Psoas muscle (tissue), 8 donors: Measurements from ENCODE around the gene BCL11A. TPM values are rescaled to one million over a fixed set of nuclear protein-coding genes. Genes with fewer than 3 reads are reported as not detected.

Experiments
- ATAC-seq, 4 donors: fragments of 200-7000 bp; cut with Tn5 transposase; one replicate each; pipeline ENCODE4 v1.9.1; 2020; ENCODE audit warnings: moderate library complexity in 3 of 4, mild to moderate bottlenecking in 2 of 4
- DNase-seq, 2 donors: peaks; one replicate each; pipeline ENCODE4 v3.0.0-alpha.2; 2020
- H3K27ac ChIP-seq: fragments of 200-600 bp; one replicate; pipeline ENCODE4 v1.8.0; 2022
- H3K27me3 ChIP-seq, 3 donors: fragments of 200-600 bp in 1 of 3; one replicate each; pipeline versions ENCODE4 v1.6.1 to v1.8.0; 2013 to 2022; ENCODE audit warnings: low read length in 2 of 3, mild to moderate bottlenecking in 2 of 3, moderate library complexity in 1 of 3; ENCODE audit not compliant: insufficient read depth in 3 of 3
- H3K36me3 ChIP-seq, 2 donors: fragments of 200-600 bp in 1 of 2; one replicate each; pipeline versions ENCODE4 v1.6.1 to v1.8.0; 2013 to 2022; ENCODE audit warnings: low read depth in 1 of 2, mild to moderate bottlenecking in 1 of 2, moderate library complexity in 1 of 2; ENCODE audit not compliant: insufficient read depth in 1 of 2
- H3K4me1 ChIP-seq: fragments of 200-600 bp; one replicate; pipeline ENCODE4 v1.8.0; 2022
- H3K4me3 ChIP-seq: fragments of 200-600 bp; one replicate; pipeline ENCODE4 v1.8.0; 2022; ENCODE audit warnings: mild to moderate bottlenecking
- H3K9me3 ChIP-seq: fragments of 200-600 bp; one replicate; pipeline ENCODE4 v1.8.0; 2022
- CTCF ChIP-seq: fragments of 200-600 bp; IDR thresholded peaks from one replicate; pipeline ENCODE4 v1.8.0; 2022; ENCODE audit warnings: antibody characterized with exemption
- WGBS, 3 donors: extraction: QIAGEN DNeasy Blood & Tissue Kit; methylation state at CpG; one replicate each; pipeline versions ENCODE4 v1.1.6 to v1.1.7; 2013; 5-methylcytosine and 5-hydroxymethylcytosine counted together
- intact Hi-C, 2 donors: fragments of 100-400 bp; cut with DNase I; formaldehyde crosslinking; loops; one replicate each; pipeline versions ENCODE4 v1.11.0 to v1.14.2; 2022
- polyA plus RNA-seq, 3 donors: library from polyadenylated mRNA; stranded (reverse); fragments of 200-250 nt; gene quantifications; one replicate each; pipeline ENCODE4 v1.2.3, GENCODE V29; 2013
- total RNA-seq, 4 donors: library from RNA; stranded (reverse); fragmentation: NEBNext Ultra II Directional in 2 of 4; extraction: Animal tissue kit (Norgen Biotek cat#: 25700) in 2 of 4; gene quantifications; one replicate each; pipeline versions ENCODE4 v1.2.1 to v1.2.4, GENCODE V29; 2021 to 2023
- donor health status: healthy with polysubstance abuse.
- donor health status: DM: no; HTN: no; CAD: no; lungs with moderate emphysema.
- donor health status: Bipolar disorder and iron deficiency.
- donor health status: healthy.
- donor health status: DM: yes; HTN: yes; CAD: no.
- donor health status: DM: no; HTN: no; CAD: no.
- donor health status: DM: no; HTN: no; CAD: no.
- donor health status: DM: yes; HTN: yes; CAD: no.

The BCL11A gene
- total and polyA plus RNA-seq, 7 donors, result 0.01 to 0.66 (median 0.39) TPM; not detected in 1

GRCh38 chr2:60544062-60544461 is 9.4 kb downstream of the BCL11A start:
- WGBS, 3 donors, result 87 to 89% (median 88%) methylated on average over 7 of the region's 7 CpGs
- Histone ChIP-seq H3K4me3 (no peak overlapping the region), H3K36me3 (no peaks in the 10 kb centered on the region), H3K4me1 (no peaks in the 10 kb centered on the region), H3K9me3 (no peaks in the 10 kb centered on the region), H3K27me3 (peaks cover 8 to 43% (median 10%) of the 10 kb centered on the region in 3 donors), H3K27ac (no peak overlapping the region)
- DNase-seq (no peak), ATAC-seq (no peak)
- TF ChIP-seq CTCF, result no peak
- intact Hi-C loops, result loop anchor here (10.0 kb wide), 2 partner anchors 429 to 1239 kb away; no protein-coding TSS in a partner anchor

GRCh38 chr2:60541056-60541651 is 12.3 kb downstream of the BCL11A start:
- DNase-seq, result no peak

GRCh38 chr2:60540074-60540473 is 13.4 kb downstream of the BCL11A start:
- Histone ChIP-seq H3K36me3 (no peaks in the 10 kb centered on the region), H3K4me3 (no peak overlapping the region), H3K27ac (no peak overlapping the region), H3K27me3 (peaks cover 2 to 17% (median 10%) of the 10 kb centered on the region in 3 donors), H3K9me3 (no peaks in the 10 kb centered on the region), H3K4me1 (no peaks in the 10 kb centered on the region)
- no peak for TF ChIP-seq CTCF
- ATAC-seq (no peak), DNase-seq (no peak)
- intact Hi-C loops, result loop anchor here (10.0 kb wide), 2 partner anchors 425 to 1235 kb away; no protein-coding TSS in a partner anchor
- WGBS, 3 donors, result 49 to 72% (median 49%) methylated on average over 2 of the region's 2 CpGs

More at GRCh38 chr2:60541056-60541651, 12.3 kb downstream of the BCL11A start:
- Histone ChIP-seq H3K27me3 (peaks cover 4 to 23% (median 7%) of the 10 kb centered on the region in 3 donors), H3K9me3 (no peaks in the 10 kb centered on the region), H3K4me1 (no peaks in the 10 kb centered on the region), H3K4me3 (no peak overlapping the region), H3K27ac (no peak overlapping the region), H3K36me3 (no peaks in the 10 kb centered on the region)
- no peak for TF ChIP-seq CTCF
- ATAC-seq, result no peak
- 87 to 88% (median 88%) methylated on average over 3 of the region's 3 CpGs for WGBS, 3 donors
- intact Hi-C loops, result loop anchor here (10.0 kb wide), 2 partner anchors 426 to 1236 kb away; no protein-coding TSS in a partner anchor

- H3K9me3 ChIP-seq, result no peaks in the 10 kb centered on the region
- no peak for ATAC-seq
- 92 to 94% (median 93%) methylated on average over 5 of the region's 5 CpGs for WGBS, 3 donors
Measured at GRCh38 chr2:60539140-60539539, 14.3 kb downstream of the BCL11A start.

More at GRCh38 chr2:60539140-60539539, 14.3 kb downstream of the BCL11A start:
- intact Hi-C loops, result no loop called here
- Histone ChIP-seq H3K27ac (no peak overlapping the region), H3K4me3 (no peak overlapping the region), H3K4me1 (no peaks in the 10 kb centered on the region), H3K27me3 (peaks cover 2 to 15% (median 8%) of the 10 kb centered on the region in 3 donors), H3K36me3 (no peaks in the 10 kb centered on the region)
- no peak for TF ChIP-seq CTCF
- no peak for DNase-seq
